Hepatocyte (in vitro differentiated cells): ENCODE data around the gene FGB.

Experiments used
- EZH2 ChIP-seq: fragments of 200-600 bp; sonication (generic); IDR thresholded peaks from 2 replicates; pipeline ENCODE4 v1.6.1; 2016; ENCODE audit warnings: antibody characterized with exemption, mild to moderate bottlenecking, borderline replicate concordance
- EZH2phosphoT487 ChIP-seq: fragments of 200-600 bp; sonication (generic); IDR thresholded peaks from one replicate; pipeline ENCODE4 v1.6.1; 2018; ENCODE audit warnings: antibody characterized with exemption, mild to moderate bottlenecking, low read depth, moderate library complexity; ENCODE audit not compliant: unreplicated experiment, severe bottlenecking
- TF ChIP-seq, protein P1 (sequence below): fragments of 200-600 bp; sonication (generic); IDR thresholded peaks from 2 replicates; pipeline ENCODE4 v1.5.1; 2016; ENCODE audit warnings: antibody characterized with exemption, mild to moderate bottlenecking; ENCODE audit not compliant: poor library complexity

GRCh38 chr4:154517591-154517990, 45.2 kb upstream of the FGB start:
- TF ChIP-seq, protein P1, sequence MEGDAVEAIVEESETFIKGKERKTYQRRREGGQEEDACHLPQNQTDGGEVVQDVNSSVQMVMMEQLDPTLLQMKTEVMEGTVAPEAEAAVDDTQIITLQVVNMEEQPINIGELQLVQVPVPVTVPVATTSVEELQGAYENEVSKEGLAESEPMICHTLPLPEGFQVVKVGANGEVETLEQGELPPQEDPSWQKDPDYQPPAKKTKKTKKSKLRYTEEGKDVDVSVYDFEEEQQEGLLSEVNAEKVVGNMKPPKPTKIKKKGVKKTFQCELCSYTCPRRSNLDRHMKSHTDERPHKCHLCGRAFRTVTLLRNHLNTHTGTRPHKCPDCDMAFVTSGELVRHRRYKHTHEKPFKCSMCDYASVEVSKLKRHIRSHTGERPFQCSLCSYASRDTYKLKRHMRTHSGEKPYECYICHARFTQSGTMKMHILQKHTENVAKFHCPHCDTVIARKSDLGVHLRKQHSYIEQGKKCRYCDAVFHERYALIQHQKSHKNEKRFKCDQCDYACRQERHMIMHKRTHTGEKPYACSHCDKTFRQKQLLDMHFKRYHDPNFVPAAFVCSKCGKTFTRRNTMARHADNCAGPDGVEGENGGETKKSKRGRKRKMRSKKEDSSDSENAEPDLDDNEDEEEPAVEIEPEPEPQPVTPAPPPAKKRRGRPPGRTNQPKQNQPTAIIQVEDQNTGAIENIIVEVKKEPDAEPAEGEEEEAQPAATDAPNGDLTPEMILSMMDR, result no peak
- TF ChIP-seq EZH2phosphoT487, result no peak
- TF ChIP-seq EZH2, result no peak
